GM12801 (cell line): ENCODE measurements around the gene MIEF1.

Experiments used
- TF ChIP-seq, protein P1 (sequence below): IDR thresholded peaks from one replicate; pipeline ENCODE4 v1.5.1; 2011; ENCODE audit warnings: control low read depth; ENCODE audit not compliant: insufficient read length; ENCODE audit errors: extremely low read depth

Gene MIEF1

DNA sequence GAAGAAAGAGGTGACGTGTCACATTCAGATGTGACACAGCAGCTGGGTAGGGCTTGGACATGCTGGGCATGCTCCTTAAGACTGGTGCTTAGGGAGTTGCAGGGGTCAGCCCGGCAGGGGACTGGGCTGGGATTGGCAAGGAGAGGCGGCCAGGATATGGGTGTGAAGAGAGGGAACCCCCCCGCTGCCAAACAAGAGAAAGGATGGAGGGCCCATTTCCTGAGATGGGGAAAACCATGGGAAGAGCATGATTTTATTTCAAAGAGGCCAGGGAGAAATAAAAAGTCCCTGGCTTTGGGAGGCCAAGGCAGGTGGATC lies 23.5 kb downstream of the MIEF1 start:
- TF ChIP-seq, protein P1, sequence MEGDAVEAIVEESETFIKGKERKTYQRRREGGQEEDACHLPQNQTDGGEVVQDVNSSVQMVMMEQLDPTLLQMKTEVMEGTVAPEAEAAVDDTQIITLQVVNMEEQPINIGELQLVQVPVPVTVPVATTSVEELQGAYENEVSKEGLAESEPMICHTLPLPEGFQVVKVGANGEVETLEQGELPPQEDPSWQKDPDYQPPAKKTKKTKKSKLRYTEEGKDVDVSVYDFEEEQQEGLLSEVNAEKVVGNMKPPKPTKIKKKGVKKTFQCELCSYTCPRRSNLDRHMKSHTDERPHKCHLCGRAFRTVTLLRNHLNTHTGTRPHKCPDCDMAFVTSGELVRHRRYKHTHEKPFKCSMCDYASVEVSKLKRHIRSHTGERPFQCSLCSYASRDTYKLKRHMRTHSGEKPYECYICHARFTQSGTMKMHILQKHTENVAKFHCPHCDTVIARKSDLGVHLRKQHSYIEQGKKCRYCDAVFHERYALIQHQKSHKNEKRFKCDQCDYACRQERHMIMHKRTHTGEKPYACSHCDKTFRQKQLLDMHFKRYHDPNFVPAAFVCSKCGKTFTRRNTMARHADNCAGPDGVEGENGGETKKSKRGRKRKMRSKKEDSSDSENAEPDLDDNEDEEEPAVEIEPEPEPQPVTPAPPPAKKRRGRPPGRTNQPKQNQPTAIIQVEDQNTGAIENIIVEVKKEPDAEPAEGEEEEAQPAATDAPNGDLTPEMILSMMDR = no peak

DNA sequence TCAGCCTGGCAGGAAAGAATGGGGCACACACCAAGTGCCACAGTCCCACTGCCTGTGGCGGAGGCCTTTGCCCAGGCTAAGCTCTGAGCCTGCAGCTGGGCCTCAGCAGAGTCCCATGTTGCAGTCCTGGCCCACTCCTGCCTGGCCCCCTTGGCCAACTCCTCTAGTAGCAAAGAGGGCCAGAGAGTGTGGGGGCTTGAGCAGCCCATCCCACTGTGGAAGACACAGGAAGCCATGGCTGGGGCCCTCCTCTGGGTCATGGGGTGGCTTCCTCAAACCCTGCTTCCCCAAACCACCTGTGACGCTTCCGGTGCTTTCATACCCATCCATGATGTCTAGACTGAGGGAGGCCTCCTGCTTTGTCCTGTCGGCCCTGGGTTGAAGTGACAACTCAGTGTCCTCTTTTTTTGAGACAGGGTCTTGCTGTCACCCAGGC lies 24.7 kb downstream of the MIEF1 start:
- TF ChIP-seq, protein P1 = no peak

DNA sequence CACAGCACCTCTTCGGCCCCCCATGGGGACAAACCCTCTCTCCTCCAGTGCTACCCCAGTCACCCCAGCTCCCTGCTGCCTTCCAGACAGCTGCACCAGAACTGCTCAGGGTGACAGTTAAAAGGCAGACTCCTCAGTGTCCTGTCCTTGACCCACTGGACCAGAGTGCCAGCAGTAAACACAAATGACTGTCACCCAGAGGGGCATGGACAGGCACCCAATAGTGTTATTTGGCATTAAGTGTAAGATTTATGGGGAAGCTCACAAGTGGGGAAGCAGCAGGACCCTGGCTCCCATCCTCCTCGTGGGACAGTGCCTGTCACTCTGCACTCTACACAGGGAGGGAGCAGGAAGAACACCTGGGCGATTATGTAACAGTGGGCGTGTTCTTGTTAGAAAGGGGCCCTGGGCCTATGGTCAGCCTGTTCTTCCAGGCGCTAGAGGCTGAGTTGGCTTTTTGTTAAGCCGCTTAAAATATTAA lies 25.4 kb downstream of the MIEF1 start:
- TF ChIP-seq, protein P1 = no peak

DNA sequence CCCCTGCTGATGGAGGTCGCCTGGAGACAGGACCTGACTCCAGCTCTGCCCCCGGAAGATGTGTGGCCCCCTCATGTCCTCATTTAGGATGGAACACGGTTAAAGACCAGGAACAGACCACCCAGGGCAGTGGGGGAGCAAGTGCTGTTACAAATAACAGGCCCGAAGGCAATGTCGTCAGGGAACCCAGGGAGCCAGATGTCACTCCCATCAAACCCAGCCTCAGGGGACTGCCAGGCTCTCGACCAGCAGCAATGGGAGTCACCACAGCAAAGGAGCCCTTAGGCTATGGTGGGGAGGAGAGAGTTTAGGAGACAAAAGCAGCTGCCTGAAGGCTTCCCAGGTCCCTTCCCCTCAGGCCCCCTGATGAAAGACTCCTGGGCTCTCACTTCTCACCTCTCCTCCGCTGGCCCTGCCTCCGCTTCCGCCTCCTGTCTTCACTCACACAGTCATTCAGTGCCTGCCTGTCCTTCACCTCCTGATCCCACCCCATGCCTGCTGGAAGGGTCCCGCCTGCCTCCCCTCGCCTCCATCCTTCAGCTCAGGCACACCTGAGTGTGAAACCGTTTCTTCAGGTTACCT lies 26.1 kb downstream of the MIEF1 start:
- TF ChIP-seq, protein P1 = no peak

DNA sequence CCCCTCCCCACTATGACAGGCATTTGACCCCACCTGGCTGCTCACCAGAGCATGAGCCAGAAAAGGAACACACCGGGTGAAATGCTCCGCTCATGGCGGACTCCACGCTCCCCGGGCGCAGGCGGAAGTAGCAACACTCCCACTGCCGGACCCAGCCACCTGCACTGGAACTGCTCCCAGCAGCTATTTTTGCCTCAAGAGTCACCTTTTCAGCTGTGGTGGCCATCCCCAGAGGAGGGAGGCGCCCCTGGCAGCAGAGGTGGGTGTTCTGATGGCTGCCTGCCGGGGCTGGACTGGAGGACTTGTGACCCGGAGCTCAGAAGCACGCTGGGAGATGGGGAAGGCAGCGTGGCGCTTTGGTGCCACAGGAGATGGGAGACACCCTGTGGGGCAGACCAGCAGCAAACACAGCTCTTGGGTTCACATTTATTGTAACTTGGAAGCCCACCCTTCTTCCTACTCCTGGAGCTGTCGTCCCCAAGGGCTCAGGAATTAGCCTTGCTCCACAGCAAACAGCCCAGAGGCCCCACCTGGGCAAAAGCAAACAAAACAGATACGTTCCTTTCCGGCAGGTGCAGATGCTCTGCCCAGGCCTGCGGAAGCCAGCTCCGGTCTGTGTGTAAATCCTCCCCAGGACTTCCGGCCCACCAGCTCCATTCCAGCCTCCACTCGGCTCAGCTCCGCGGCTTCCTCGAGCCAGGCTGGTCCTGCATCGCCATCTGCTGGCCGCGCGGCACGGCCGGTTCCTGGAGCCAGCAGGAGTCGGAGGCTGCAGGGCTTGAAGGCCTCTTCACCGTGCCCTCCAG lies 26.8 kb downstream of the MIEF1 start:
- TF ChIP-seq, protein P1 = peak; percentile 47

DNA sequence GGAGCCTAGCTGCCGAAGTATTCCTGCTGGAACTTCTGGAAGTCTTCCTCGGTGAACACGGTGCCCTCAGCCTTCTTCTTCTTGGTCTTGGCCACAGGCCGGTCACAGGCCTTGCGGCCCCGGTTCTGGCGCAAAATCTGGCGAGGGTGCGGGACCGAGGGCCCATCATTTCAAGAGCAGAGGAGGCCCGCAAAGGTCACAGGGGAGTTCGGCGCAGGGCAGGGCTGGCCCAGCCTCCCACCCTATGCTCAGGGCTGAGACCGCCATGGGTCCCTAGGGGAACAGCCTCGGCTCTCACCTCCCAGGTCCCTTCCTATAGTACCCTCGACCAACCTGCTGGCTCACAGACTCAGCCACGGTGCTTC lies 27.4 kb downstream of the MIEF1 start:
- TF ChIP-seq, protein P1 = no peak

DNA sequence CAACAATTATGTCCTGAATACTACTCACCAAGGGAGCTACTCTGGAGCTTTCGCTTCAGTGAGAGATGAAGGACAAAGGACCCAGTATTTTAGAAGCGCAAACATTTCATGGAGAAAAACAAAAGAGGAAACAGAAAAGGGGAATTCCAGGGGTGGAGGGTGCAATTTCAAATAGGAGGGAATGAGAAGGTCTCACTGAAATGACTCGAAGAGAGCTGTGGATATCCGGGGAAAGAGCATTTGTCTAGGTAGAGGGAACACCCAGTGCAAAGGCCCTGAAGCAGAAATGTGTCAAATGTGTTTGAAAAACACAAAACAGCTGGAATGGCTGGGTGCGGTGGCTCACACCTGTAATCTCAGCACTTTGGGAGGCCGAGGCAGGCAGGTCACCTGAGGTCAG lies 28.0 kb downstream of the MIEF1 start:
- TF ChIP-seq, protein P1 = no peak
